ENCODE results near the gene EYS.

Gene EYS

DNA sequence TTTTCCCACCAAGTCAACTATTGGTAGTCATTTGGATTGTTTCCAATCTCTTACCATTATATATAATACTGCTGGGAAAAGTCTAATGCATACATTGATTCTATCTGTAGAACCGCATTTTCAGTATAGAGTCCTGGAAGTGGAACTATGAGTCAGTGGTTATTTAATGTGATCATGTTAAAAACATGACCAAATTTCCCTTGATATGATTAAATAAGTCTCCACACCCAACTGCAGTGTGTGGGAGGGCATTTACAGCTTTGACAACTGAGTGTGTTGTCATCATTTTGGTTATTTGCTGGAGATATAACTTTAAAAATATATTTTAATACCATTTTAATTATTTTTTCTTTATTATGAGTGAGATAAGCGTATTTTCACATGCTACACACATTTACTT, 1027.6 kb downstream of the EYS start:
- DNase-seq (ENCODE audit: extremely low read depth in 1 of 2, low read depth in 1 of 2) = no peak

DNA sequence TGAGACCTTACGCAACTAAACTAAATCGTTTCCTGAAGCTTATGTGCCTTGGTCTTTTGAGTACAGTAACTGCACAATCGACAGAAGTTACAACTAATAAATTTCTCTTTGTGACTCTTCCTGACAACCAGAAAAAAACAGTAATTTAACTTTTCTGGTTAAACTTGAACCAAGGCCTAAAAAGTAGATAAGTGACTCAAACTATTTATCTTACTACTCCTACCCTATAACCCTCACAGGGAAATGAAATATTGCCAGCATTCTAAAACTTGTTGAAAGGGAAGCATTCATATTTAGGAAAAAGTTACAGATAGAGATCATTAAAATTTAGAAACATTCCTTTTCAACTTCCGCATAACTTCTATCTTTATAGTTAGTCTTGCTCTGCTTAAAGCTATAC, 1034.4 kb downstream of the EYS start:
- DNase-seq (ENCODE audit: extremely low read depth in 1 of 2, low read depth in 1 of 2) = no peak

DNA sequence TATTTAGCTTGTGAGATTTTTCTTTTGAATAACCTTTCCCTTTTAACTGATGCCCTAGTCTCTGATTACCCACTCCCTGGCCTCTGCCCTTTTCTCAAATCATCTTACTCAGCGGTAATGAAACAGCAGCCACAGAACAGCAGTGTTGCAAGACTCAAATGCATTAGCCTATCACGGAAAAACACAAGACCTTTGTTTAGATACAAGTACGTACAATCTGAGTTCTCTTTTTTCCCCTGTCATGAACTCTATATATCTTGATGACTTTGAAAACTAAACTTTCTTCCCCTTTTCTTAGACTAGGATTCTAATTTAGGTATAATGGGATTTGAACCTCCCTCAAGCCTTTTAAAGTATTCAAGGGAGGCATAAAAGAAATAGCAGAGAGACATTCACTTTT, 1034.9 kb downstream of the EYS start:
- DNase-seq (ENCODE audit: extremely low read depth in 1 of 2, low read depth in 1 of 2) = no peak

DNA sequence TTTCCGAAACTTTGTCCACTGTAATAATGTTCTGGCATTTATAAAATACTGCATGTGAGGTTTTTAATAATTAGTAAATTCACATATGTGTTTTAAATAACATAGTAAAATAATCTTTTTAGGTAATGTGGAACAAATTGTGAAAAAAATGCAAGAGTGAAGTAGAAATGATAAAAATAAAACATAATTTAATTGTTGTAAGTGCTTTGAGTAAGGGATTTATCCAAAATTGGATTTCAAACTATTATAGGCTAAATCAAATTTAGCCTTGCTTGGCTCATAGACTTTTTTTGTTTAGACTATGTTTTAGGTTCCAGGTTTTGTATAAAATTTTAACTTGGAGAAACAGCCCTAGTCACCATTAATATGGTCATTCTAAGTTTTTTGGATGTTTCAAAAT, 1041.9 kb downstream of the EYS start:
- no peak for DNase-seq (ENCODE audit: extremely low read depth in 1 of 2, low read depth in 1 of 2)

DNA sequence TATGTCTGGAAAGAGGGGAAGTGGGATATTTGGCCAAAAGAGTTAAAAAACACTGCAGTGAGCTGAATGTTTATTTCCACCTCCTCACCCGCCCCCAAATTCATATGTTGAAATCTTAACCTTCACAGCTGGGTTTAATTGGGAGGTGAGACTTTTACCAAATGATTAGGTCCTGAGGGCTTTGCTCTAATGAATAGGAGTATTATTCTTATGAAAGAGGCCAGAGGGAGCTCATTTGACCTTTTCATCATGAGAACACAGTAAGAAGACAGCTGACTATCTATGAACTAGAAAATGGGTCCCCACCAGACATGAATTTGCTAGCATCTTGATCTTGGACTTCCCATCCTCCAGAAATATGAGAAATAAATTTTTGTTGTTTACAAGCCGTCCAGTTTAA, 1042.5 kb downstream of the EYS start:
- no peak for DNase-seq (ENCODE audit: extremely low read depth in 1 of 2, low read depth in 1 of 2)

DNA sequence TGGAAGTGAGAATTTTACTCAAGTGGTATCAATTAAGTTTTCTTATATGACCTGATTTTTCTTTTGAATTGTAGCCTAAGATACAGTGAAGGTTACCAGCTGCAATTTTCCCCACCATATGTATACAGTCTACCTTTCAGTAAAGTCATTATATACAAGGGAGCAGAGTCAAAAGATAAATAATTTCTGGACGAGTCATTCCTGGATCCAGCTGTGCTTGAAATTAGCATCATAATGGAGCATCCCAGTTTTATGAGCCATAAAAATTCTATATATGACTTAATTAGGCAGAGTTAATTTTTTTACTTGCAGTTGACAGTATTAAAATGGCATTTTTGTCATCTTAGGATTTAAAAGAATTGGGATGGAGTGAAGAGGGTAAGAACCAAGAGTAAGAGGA, 1063.0 kb downstream of the EYS start:
- DNase-seq (ENCODE audit: extremely low read depth in 1 of 2, low read depth in 1 of 2) = no peak

DNA sequence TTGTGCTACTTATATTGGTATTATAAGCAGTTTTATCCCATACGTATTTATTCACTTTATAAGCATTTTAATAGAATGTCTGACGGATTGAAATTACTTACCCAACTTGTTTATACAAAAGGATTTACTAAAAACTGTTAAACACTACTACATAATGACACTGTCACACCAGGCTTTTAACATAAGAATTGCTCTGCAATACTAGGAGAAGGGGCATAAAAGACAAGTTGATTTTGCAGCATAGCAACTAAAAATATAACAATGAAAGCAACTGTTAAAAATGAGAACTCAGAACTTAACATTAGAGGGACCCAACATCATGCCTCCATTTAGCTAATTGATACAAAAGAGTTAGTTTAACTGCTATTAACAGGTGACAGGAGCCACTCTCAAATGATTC, 1076.1 kb downstream of the EYS start:
- no peak for DNase-seq (ENCODE audit: extremely low read depth in 1 of 2, low read depth in 1 of 2)

DNA sequence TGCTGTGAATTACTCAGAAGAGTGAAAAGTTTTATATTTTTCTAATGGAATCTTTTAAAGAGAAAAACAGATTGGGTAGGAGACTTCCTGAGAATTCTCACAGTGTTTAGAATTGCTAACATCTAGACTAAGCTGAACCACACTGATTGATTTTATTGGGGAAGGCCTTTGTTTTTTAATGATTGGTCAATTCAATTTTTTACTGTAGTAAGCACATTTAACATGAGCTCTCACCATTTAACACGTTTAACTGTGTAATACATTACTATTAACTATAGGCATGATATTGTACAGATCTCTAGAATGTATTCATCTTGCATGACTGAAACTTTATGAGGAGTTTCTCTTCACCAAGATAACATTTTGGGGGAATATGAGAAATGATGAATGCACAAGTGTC, 1084.1 kb downstream of the EYS start:
- no peak for DNase-seq (ENCODE audit: extremely low read depth in 1 of 2, low read depth in 1 of 2)

DNA sequence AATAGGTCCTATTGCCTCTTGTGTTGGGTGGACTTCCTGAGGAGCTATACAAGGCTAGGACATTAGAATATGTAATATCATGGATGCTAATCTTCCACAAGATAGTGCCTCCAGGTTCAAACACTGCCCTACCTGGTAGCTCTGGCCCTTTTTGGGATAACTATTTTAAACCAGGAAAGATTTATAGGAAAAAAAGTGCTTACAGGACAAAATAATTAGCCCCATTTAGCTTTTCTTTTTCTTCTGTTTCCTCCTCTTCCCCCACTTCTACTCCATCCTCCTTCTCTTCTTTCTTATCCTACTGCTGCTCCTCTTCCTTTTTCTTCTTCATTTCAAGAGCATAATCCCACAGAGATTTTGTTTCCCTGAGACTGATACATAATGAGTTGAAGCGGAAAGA, 1104.0 kb downstream of the EYS start:
- no peak for DNase-seq (ENCODE audit: extremely low read depth in 1 of 2, low read depth in 1 of 2)

DNA sequence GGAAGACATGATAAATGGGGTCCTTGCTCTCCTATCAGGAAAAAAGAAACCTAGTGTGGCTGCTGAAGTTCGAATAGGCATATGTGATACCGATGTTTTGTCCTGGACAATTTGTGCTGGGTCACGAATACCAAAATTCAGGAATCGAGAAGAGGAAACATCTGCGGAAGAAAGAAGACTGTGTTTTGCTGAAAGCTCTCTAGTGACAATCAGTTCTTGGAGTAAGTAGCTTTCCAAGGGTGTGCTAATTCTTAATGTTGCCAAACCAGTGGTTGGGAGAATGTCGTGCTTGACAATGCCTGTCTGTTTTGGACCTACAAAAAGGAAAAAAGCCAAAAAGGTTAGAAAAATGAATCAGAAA, 1115.4 kb downstream of the EYS start:
- DNase-seq (ENCODE audit: extremely low read depth in 1 of 2, low read depth in 1 of 2) = no peak

DNA sequence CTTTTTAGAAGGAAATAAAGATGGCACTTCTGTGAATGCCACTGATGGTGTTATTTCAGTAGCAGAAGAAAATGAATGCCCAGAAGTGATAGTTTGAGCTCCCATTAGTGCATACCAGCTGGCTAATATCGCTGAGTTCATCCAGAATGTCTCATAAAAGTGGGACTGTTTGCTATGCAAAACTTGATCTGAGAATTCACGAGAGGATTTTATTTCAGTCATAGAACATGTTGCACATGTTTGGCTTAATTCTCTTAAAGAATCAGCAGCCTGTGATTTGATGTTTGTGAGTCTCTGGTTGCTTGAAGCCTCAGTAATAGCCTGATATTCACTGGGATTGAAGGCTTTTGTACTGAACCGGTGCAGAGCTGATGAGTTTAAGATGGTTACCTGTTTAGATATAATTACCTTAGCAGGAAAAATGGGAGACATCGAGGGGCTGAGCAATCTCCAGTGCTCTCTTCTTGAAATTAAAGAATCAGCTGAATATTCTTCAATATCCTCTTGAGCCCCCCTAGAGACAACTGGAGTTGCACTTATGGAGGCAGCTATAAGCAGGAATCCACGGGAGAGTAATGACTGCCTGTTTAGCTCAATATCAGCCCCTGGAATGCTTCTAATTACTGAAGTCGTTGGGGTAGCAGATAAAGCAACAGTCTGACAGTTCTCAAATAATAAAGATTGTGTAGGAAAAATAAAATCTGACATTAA, 1115.9 kb downstream of the EYS start:
- no peak for DNase-seq (ENCODE audit: extremely low read depth in 1 of 2, low read depth in 1 of 2)

DNA sequence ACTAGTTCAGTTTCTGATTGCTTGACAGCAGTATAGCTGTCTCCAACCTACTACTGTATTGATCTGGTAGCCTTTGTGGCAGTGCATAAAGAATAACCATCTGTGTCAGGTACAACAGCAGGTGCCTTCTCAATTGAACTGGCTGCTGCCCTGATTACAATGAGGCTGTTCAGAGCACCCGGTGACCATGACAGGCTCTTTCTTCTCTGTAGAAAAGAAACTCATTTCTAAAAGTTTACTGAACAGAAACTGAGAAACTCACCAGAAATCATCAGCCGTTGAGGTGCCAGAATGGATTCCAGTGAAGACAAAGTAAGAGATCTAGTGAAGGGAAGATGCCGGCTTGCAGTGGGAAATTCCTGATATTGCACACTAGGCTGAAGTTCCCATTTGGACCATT, 1117.1 kb downstream of the EYS start:
- DNase-seq (ENCODE audit: extremely low read depth in 1 of 2, low read depth in 1 of 2) = no peak

DNA sequence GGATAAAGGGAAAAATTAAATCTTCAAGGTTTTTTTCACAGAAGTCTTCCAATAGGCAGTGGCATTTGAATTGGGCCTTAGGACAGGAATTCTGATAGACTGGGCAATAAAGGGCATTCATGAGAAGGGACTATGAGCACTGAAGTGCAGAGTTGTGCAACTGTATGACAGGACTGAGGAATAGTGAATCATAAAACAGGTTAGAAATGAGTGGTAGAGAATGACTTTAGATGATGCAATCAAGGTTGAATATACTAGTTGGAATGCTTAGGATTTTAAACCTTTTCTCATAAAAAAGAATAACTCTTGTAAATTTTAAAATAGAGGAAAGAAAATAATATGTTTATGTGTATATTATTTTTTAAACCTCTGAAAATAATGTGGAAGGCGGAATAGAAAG, 1126.7 kb downstream of the EYS start:
- no peak for DNase-seq (ENCODE audit: extremely low read depth in 1 of 2, low read depth in 1 of 2)

DNA sequence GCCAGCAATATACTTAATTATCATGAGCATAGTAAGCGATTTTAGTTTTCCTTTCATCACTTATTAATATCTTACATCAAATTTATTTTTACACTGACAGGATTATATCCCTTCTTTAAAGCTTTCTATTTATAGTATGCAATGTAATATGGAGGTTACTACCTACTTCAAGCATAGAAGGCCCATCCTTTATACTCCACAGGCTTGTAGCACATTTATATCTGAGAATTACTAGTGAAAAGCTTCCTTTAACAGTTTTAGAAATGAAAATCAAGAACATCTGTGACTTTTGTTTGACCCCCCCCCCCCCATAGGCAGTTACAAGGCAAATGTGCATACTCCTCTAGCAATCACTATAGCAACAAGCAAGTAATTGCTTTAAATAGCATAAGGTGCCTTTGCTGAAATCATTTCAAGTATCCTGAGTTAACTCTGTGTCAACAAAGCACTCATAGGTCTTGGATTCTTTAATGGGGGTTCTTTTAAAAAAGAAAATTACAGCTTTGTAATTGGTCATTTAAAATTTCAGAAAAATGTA, 1153.7 kb downstream of the EYS start:
- no peak for DNase-seq (ENCODE audit: extremely low read depth in 1 of 2, low read depth in 1 of 2)

DNA sequence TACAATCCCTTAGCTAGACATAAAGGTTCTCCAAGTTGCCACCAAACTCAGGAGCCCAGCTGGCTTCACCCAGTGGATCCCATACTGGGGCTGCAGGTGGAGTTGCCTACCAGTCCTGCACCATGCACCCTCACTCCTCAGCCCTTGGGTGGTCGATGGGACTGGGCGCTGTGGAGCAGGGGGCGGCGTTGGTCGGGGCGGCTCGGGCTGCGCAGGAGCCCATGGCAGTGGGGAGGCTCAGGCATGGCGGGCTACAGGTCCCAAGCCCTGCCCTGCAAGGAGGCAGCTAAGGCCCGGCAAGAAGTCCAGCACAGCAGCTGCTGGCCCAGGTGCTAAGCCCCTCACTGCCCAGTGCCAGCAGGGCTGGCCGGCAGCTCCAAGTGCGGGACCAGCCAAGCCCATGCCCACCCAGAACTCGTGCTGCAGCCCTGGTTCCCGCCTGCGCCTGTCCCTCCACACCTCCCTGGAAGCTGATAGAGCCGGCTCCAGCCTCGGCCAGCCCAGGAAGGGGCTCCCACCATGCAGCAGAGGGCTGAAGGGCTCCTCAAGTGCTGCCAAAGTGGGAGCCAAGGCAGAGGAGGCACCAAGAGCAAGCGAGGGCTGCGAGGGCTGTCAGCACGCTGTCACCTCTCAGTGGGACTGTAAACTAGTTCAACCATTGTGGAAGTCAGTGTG, 1159.3 kb downstream of the EYS start:
- DNase-seq (ENCODE audit: extremely low read depth in 1 of 2, low read depth in 1 of 2) = no peak

DNA sequence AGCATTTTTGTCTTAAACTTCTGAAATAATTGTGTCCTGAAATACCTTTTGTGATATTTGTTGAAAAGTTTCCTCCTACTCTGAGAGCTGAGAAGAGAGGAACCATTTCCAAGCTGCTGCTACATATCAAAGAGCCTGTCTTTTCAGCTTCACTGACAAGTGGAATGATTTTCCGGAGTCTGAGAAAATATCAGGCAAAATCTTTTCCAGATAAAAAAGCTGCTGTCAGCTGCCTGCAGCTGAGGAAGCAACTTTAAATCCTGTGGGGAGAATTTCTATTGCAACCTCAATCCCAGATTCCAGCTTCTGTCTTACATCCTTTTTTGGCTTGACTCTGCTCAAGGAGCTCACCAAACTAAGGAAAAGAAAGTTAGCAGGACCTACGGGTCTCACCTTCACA, 1167.1 kb downstream of the EYS start:
- DNase-seq (ENCODE audit: extremely low read depth in 1 of 2, low read depth in 1 of 2) = no peak

DNA sequence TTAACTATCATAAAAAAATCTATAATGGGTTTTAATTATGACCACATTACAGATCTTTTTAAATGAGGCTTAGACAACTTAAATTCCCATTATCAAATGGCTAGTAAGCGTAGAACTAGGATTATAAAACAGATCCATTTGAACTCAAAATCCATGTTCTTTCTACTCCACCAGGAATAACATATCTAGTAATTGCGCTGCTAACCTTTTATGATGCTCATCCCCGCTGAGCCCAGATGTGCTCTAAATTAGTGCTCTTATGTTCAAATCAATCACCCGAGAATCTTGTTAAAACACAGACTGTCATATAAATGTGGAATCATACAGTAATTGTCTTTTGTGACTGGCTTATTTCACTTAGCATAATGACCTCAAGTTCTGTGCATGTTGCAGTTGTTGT, 1168.3 kb downstream of the EYS start:
- DNase-seq (ENCODE audit: extremely low read depth in 1 of 2, low read depth in 1 of 2) = no peak

DNA sequence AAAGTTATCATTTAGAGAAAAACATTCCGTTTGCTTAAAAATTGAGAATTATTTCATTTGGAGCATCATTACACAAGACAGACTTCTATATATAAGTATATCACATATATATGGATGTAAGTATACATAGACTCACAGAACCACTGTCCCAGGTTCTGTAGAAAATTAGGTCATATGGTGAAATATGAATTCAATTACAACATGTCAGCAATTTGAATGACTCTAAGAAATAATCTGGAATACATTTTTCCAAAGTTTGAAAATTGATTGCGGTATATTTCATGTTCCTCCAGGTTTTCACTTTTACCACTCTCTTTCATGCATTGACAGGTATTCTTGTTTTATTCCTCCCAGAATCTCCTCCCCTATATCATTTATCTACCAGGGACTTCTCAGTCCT, 1179.1 kb downstream of the EYS start:
- DNase-seq (ENCODE audit: extremely low read depth in 1 of 2, low read depth in 1 of 2) = no peak

DNA sequence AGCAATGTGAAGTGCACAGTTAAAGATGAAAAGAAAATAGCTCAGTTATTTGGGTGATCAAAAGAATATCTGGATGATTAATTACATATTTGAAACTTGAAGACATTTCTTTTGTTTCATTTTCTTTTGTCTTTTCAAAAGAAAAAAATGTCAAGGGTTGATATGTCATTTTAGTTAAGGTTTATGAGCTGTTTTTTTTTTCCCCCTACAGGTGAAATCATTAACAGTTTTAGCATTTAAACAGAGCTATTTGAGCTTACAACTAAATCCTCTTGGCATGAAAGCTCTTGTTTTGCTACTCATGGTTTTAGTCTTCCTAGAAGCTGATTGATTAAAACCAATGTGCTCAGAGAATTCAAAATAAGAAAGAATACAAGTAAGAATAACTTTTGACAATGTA, 1184.2 kb downstream of the EYS start:
- DNase-seq (ENCODE audit: extremely low read depth in 1 of 2, low read depth in 1 of 2) = no peak

DNA sequence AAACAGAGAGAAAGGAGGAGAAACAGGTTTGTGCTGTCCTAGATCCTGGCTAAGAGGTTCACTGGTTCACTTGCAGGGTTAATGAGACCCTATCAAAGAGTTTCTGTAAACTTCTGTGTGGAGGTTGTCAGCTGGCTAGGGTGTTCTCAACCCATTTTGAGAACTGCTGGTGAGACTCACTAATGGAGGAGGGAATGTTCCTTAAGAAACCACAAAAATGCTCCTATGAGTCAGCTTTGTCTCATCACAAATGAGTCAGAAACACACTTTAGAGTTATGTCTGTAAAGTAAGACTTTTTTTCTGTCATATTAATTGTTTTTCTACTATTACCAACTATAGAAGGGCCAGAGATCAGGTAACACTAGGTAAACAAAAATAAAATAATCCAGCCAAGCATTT, 1187.0 kb downstream of the EYS start:
- DNase-seq (ENCODE audit: extremely low read depth in 1 of 2, low read depth in 1 of 2) = no peak

DNA sequence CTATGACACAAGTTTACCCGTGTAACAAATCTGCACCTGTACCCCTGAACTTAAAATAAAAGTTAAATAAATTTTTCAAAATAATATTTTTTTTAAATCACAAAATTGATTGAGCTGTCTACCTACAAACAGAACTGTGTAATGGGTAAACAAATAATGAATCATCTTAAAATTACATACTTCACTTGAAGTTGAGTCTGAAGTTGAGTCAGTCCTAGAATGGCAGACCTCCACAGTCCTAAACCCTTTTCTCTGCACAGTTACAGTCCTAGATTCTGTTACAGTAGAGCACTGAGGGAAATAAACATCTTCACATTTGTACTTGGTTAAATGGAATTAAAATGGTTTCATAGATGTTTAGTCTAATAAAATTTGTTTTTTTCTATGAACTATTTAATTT, 1190.6 kb downstream of the EYS start:
- DNase-seq (ENCODE audit: extremely low read depth in 1 of 2, low read depth in 1 of 2) = no peak

DNA sequence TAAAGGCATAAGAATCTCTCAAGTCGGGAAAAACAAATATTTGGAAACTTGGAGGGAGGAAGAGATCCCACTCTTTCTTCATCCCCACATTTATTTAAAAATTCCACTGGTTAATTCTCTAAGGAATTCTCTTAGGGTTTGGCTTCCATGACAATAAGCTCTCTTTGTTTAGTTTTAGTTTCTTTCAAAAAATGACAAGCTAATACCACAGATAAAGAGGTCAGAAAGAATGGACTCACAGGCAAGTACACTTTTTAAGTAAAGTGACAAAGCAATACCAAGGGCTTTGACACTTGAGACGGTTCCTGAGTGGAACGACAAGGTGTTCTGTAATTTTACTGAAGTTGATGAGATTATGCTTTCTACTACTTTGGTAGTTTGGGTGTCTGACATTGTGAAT, 1199.4 kb downstream of the EYS start:
- no peak for DNase-seq (ENCODE audit: extremely low read depth in 1 of 2, low read depth in 1 of 2)

DNA sequence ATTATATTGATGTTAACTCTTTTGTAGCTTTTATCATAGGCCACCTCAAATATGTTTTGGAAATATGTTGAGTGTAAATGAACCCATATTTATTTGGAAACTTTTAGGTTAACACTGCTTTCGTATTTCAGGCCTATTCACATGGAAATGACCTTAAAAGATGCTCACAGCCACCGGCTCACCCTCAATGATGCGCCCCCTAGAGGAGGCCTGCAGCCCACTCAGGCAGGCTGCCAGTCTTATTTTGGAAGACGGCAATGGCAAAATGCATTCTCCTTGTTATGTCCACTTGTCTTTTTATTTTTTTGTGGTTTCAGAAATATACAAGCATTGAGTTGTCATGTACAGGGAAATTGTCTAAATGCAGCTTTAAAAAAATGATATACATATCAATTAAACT, 1201.7 kb downstream of the EYS start:
- DNase-seq (ENCODE audit: extremely low read depth in 1 of 2, low read depth in 1 of 2) = no peak

Measured in activated CD8-positive, alpha-beta memory T cell treated with anti-CD3 and anti-CD28 coated beads for 1 hour (primary cell).